Endometrial microvascular endothelial cells (primary cell): ENCODE measurements around the gene KLC3. TPM values are rescaled to one million over a fixed set of nuclear protein-coding genes. Genes with fewer than 3 reads are reported as not detected.
"Not testable (repeated sequence)": the region's sequence is repeated elsewhere in the genome, so short reads cannot be mapped to it uniquely, and the experiment has no call there.

Experiments used
- in situ Hi-C: cut with HindIII; loops from 2 replicates; pipeline ENCODE4 v1.10.0; 2017; ENCODE audit warnings: low sequenced_read_pairs, low pct_unique_long_range_greater_than_20kb; ENCODE audit errors: inconsistent ontology term
- total RNA-seq: library from RNA; depleted of rRNA; stranded (reverse); fragments of >200 nt; gene quantifications from one replicate; pipeline ENCODE4 v1.2.3, GENCODE V29; 2015; ENCODE audit errors: inconsistent ontology term

KLC3 gene
- total RNA-seq, result not detected

DNA sequence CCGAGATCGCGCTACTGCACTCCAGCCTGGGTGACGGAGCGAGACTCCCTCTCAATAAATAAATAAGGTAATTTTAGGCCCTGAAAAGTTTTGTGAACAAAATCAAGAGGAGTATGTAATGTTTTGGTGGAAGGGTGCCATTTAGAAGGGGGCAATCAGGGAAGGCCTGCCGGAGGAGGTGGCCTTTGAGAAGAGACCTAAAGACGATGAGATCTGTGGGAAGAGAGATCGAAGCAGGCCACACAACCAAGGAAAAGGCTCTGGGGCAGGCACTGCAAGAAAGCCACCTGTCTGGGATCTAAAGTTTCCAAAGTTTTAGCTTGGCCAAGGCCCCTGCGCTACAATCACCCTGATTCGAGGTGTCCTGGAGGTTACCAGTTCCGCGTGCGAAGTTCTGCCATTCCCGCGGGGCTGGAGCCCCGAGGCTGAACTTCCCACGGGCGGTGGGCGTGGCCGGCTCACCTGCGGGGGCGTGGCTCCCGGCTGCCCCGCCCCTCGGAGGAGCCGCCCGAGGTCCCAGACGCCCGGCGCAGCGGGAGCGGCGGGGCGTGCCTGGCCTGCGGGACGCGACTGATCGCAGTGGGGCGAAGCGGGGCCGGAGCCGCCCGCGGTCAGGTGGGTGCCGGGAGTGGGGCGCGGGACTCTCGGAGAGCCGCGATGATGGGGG lies at the start of gene KLC3:
Gene KLC3, plus strand, starts transcription at position 519 of the 667 bp plus-strand sequence. CDS start 4,792 bp downstream, outside the sequence.
- in situ Hi-C loops, result no loop called here

DNA sequence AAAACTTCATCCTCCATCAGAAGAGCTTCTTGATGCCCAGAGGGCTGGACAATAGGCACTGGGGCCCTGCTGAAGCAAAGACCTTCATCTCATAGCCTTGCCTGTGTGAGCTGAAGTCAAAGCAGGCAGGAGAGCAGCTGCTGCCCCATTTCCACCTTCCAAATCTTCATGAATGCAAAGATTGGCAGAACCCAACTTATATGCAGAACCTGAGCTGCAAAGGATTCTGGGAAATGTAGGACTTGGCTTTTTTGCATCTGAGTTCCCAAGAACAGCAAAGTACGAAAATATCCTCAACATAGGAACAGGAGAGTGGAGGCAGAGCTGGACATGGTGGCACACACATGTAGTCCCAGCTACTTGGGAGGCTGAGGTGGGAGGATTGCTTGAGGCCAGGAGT lies 48.7 kb upstream of the KLC3 start:
- in situ Hi-C loops, result no loop called here

DNA sequence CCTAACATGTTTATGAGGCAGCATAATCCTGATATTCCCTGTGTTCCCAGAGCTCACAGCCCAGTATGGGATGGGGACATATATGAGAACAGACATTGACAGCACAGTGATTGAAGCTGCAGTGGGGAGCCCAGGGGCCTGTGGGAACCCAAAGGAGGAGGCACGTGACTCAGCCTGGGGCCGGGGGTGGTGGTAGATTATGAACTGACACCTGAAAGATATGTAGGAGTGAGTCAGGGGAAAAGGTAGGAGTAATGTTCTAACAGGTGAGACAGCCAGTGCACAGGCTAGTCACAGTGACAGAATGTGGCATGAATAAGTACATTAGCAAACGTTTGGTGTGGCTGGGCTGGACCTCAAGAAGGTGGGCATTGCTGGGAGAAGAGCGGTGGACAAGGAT lies 46.9 kb upstream of the KLC3 start:
- in situ Hi-C loops, result no loop called here

DNA sequence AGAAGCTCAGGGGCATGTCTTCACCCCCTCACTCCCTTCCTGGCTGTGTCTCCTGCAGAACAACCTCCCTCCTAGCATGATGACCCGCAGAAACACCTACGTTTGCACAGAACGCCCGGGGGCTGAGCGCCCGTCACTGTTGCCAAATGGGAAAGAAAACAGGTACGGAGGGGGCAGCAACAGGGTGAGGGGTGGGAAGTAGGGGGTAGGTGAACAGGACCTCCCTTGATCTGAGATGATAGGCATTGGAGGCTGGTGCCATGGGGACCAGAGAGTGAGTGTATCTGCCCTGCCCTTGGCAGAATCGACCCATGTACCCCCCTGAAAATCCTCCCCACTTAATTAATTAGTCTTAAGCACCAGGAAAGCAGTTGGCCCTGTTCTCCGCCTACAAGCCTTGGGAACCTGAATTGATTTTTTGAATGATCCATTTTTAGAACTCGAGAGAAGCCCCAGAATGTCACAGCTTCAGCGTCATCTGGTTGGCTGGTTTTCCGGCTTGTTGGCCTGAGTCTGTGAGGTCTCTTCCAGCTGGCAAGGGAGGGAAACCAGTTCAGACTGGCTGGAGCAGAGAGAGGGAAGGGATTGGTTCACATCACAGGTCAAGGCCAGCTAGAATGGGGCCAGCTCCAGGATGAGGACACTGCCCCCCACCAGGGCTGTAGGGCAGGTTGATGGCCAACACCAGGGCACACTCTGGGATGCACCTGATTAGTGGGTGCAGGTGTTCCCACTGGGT lies 46.1 kb upstream of the KLC3 start:
- in situ Hi-C loops, result no loop called here

DNA sequence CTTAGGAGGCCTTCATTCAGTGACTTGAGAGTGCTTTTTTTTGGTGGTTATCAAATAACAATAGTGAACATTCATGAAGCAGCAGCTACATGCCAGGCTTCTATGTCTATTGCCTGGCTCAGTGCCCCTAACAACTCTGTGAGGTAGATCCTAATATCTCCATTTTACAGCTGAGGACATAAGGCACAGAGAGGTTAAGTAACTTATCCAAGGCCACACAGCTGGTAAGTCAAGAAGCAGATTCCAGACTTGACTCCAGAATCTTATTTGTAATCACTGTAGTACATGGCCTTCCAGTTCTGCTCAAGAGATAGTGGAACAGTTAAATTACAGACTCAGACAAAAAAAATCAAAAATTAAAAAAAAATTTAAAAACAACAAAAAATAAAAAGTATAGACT lies 44.7 kb upstream of the KLC3 start:
- in situ Hi-C loops, result no loop called here

DNA sequence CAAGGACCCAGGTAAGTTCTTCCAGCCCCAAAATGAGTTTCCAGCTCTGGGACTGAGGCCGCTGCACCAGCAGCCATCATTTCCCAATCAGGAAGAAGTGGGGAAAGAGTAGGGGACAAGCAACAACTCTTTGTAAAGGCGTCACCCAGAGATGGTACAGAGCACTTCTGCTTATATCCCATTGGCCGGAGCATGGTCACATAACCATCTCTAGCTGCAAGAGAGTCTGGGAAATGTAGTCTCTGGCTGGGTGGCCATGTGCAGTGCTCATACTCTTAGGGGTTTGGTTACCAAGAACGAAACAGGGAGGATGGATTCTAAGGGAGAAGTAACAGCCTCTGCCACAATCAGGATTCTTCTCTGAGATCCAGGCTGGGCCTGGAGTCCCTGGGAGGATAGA lies 44.2 kb upstream of the KLC3 start:
- in situ Hi-C loops, result no loop called here

DNA sequence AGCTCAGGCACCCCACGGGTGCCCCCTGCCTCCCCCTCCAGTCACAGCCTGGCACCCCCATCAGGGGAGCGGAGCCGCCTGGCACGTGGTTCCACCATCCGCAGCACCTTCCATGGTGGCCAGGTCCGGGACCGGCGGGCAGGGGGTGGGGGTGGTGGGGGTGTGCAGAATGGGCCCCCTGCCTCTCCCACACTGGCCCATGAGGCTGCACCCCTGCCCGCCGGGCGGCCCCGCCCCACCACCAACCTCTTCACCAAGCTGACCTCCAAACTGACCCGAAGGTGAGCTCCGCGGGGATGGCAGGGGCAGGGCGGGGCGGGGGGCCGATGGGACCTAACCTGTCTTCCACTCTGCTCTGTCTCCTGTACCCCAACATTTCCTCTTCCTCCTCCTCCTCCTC lies 42.9 kb upstream of the KLC3 start:
- in situ Hi-C loops, result no loop called here

DNA sequence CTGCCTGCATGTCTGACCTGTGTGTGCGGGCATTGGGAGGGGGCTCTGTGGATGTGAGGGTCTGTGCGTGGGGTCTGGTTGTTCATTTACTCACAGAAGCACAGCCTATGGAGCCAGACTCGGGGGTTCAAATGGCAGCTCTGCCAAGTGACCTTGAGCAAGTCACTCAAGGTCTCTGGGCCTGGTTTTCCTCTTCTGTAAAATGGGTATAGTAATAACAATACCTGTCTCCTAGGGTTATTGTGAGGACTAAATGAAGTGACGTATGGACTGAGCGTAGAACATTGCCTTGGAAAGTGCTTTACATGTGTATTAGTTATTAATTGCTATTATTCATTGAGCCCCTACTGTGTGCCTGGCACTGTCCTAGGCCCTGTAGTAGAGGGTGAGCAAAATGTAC lies 42.3 kb upstream of the KLC3 start:
- in situ Hi-C loops, result no loop called here

DNA sequence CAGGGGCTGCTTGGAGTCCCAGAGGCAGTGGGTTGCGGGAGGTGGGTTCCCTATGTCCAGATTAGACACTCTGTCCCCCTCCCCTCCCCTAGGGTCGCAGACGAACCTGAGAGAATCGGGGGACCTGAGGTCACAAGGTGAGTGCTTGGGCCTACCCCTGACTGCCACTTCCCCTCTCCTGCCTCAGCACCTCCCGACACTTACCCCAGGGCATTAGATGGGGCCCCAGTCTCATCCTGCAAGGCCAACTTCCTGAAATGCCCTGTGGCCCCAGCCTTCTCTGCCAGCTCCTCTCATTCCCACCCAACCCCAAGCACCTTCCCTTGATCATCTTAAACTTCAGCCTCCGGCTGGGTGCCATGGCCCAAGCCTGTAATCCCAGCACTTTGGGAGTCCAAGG lies 40.8 kb upstream of the KLC3 start:
- in situ Hi-C loops, result no loop called here

DNA sequence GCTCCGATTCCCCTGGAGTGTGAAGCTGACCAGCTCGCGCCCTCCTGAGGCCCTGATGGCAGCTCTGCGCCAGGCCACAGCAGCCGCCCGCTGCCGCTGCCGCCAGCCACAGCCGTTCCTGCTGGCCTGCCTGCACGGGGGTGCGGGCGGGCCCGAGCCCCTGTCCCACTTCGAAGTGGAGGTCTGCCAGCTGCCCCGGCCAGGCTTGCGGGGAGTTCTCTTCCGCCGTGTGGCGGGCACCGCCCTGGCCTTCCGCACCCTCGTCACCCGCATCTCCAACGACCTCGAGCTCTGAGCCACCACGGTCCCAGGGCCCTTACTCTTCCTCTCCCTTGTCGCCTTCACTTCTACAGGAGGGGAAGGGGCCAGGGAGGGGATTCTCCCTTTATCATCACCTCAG lies 38.1 kb upstream of the KLC3 start:
- in situ Hi-C loops, result no loop called here

DNA sequence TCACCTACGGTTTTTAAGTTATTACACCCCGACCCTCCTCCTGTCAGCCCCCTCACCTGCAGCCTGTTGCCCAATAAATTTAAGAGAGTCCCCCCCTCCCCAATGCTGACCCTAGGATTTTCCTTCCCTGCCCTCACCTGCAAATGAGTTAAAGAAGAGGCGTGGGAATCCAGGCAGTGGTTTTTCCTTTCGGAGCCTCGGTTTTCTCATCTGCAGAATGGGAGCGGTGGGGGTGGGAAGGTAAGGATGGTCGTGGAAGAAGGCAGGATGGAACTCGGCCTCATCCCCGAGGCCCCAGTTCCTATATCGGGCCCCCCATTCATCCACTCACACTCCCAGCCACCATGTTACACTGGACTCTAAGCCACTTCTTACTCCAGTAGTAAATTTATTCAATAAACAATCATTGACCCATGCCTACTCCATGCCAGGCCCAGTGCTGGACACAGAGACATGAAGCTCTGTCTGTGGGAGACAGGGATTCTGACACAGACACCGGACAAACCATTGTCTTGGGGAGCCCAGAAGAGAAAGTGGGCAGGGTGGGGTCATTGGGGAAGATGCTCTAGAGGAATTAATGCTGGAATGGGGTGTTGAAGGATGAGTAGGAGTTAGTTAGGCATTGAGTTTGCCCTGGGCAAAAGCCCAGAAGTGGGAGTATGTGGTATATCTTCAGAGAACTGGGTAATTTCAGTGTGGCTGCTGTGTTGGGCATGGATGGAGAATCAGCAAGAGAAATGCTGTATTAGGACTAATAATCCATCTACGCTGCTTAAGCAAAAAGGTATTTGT lies 37.1 kb upstream of the KLC3 start:
- in situ Hi-C loops, result no loop called here

DNA sequence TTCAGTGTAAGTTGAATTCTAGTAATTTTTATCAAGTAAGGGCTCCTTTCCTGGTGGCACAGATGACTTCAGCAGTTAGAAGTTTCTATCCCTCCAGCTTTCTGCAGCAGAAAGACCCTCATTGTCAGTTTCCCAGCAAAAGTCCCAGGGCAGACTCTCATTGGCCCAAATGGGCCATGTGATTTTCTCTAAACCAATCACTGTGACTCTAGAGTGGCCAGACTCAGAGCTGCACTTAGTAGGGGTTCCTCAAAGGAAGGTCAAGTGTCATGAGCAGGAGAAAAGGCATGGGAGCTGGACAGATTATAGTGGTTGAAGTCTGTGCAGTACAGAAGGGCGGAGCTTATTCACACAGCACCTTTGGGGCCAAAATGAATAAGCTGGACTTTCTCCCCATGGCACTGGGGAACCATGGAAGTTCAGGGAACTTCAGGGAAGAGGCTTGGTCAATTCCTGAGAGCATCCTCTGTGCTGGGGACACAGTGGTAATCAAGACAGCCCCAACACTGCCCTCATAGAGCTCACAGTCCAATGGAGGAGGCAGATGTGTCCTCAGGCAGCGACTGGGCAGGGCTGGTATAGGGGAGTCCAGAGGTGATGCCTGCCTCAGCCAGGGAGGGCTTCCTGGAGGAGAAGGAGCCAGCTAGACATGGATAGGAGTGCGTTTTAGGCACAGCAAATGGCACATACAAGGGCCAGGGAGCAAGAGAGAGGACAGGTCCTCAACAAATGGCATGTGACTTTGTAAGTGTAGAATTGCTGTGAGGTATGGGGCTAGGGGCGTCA lies 36.2 kb upstream of the KLC3 start:
- in situ Hi-C loops, result no loop called here

DNA sequence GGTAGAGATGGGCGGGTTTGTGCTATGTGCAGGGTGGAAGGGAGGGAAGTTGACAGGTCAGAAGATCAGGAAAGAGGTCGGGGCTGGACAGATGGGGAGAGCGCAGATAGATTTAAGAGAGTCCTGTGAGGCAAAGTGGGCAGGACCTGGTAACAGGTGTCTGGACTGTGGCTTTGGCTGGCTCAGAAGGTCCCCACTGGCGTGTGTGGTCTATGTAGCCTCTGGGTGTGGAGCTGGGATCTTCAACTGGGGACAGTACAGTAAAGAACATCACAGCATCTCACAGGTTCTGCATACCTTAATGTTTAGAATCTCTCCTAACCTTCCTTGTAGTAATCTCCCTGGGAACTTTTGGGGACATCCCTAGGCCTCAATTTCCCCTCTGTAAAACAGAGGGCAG lies 35.5 kb upstream of the KLC3 start:
- in situ Hi-C loops, result no loop called here

DNA sequence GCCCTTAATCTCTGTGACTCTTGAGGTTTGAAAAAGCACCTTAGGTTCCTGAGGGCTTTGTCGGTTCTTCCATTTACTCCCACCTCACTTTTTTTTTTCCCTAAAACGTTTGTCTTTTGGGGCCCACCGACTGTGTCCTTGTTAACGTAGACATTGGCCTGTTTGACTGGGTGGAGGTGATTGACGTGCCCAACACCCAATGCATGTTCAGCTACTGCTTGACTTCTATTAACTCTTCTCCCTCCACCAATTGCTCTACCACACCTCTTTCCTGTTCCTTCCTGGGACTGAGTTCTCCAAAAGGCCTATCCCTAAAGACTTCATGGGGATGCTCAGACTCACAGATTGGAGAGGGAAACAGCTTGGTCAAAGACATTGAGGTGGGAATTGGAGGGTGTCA lies 35.1 kb upstream of the KLC3 start:
- in situ Hi-C loops, result no loop called here

DNA sequence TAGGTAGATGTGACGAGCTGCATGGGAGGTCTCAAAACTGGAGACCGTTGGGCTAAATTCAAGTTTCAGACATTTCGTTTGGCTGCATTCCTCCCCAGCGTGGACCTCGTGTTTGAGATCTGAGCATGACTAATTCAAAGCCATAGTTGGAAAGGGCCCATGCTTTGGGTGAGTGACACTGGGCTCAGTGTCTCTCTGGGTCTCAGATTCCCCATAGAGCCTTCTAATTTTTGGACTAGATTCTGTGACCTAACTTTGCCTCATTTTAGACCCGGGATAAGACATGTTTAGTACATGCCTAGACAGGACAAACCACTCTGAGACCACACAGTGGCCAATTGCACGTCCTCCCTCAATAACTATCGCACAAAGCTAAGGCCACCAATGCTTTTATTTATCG lies 34.5 kb upstream of the KLC3 start:
- in situ Hi-C loops, result no loop called here

DNA sequence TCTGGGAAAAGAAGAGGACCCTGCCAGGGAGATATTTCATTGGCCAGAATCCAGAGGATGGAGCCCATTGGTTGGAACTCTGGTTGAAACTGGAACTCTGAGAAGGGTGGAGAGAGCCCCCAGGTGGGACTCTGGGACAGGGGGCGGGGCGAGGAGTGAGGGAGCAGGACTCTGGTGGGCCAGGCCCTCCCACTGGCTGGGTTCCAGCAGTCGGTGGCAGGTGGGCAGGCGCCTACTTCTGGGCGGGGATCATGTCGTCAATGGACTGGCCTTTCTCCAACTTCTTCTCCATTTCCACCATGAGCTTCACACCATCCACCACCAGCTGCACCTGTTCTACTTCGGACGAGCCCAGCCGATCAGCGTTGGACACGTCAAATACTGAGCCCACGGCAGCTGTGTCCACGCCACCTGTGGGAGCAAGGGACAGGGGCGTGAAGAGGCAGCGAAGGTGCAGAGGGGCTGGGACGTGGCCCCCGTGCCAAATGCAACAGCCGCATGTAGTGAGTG lies 34.0 kb upstream of the KLC3 start:
- in situ Hi-C loops, result no loop called here

DNA sequence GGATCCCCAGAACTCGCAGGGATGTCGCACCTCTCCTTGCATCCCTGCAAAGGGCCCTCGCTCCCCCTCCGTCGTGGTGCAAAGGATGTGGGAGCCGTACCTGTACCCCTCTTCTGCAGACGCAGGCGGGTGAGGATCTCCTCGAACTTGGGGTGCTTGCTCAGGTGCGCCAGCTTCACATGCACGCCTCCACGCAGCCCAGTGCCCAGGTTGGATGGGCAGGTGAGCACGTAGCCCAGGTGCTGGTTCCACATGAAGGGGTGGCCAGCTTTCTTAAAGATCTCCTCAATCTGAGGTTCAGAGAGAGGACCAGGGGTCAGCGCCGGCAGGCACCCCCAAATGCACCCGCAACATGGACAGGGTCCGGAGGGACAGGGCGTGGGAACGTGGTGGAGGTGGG lies 33.2 kb upstream of the KLC3 start:
- in situ Hi-C loops, result no loop called here

DNA sequence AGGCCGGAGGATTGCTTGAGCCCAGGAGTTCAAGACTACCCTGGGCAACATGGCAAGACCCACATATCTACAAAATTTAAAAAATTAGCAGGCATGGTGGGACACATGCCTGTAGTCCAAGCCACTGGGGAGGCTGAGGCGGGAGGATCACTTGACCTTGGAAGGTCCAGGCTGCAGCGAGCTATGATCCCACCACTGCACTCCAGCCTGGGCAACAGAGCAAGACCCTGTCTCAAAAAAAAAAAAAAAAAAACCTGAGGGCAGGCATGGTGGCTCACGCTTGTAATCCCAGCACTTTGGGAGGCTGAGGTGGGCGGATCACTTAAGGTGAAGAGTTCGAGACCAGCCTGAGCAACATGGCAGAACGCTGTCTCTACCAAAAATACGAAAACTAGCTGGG lies 31.2 kb upstream of the KLC3 start:
- in situ Hi-C loops, result not testable (repeated sequence)

DNA sequence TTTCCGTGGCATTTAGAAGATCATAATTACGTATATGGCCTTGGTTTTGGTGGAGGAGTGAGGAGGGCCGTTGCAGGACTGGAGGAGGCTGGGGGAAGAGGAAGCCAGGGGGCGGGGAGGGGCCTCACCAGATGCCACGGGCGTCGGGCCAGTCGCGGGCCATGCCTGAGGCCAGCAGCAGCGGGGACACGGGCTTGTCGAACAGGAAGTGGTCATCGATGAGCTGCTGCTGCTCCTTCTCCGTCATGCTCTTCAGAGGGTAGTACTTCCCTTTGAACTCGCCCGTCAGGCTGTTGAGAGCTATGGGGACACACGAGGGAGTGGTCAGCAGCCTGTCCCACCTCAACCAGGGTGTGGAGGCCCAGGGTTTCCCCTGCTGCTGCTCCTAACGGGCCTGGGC lies 28.9 kb upstream of the KLC3 start:
- in situ Hi-C loops, result no loop called here
